ENCODE results near the gene ATN1. TPM values are rescaled to one million over a fixed set of nuclear protein-coding genes. Genes with fewer than 3 reads are reported as not detected.

ATN1 gene
- total and polyA plus RNA-seq, 9 of the 15 experiments (the other 6 are each of a cell fraction or from before 2014, with no cell fraction given): 0.15 to 49.8 (median 2.7) TPM

- Histone ChIP-seq H2AFZ (ENCODE audit: low read depth, low read length) (no peak overlapping the region), H3K9ac (ENCODE audit: insufficient read depth in 1 of 2, low read depth in 2 of 2, low read length in 2 of 2) (no peak overlapping the region), H3K9me3 (replicated peaks; ENCODE audit: control insufficient read depth, insufficient read depth, low read depth, low read length) (no peaks in the 10 kb centered on the region), H3K36me3 (ENCODE audit: control insufficient read depth, insufficient read depth, low read length) (peaks cover 5% of the 10 kb centered on the region; the same call in 1 of the 3 replicates), H3K4me3 (no peak overlapping the region), H4K20me1 (replicated peaks; ENCODE audit: control insufficient read depth, insufficient read depth, low read length) (no peaks in the 10 kb centered on the region), H3K27ac (ENCODE audit: extremely low read depth, low read depth, low read length) (no peak overlapping the region), H3K9me1 (ENCODE audit: control insufficient read depth, insufficient read depth, low read length) (peaks cover 6% of the 10 kb centered on the region), H3K27me3 (ENCODE audit: control insufficient read depth in 2 of 2, insufficient read depth in 2 of 2, low read length in 2 of 2) (no peaks in the 10 kb centered on the region), H3K4me1 (replicated peaks in 1 of 2; ENCODE audit: control insufficient read depth in 2 of 2, insufficient read depth in 2 of 2, low read length in 2 of 2) (peaks cover 12 to 40% of the 10 kb centered on the region in 2 experiments; a peak in 4 of 5 replicates), H3K4me2 (ENCODE audit: insufficient read depth, low read length) (no peak overlapping the region), H3K79me2 (ENCODE audit: control insufficient read depth, insufficient read depth, low read length) (peaks cover 19% of the 10 kb centered on the region)
- DNase-seq (ENCODE audit: extremely low read depth in 1 of 4, low spot score in 3 of 4) (no peak), ATAC-seq (no peak), FAIRE-seq (no peak)
- BruUV-seq (replicated peaks): no TSS peak
- intact Hi-C loops (cut with micrococcal nuclease) (no loop called here), in situ Hi-C loops (cut with MboI) (no loop called here)
- CTCF ChIA-PET (ENCODE audit: low intra/inter-chr PET ratio): no interaction called here
- TF ChIP-seq RBM17 (IDR thresholded peaks at IDR 0.05; ENCODE audit: borderline replicate concordance, low read depth, low read length) (no peak), ZNF277 (CRISPR knock-in tag; IDR thresholded peaks at IDR 0.05; ENCODE audit: borderline replicate concordance) (no peak), BRD9 (IDR thresholded peaks at IDR 0.05; ENCODE audit: low read depth, partially characterized antibody) (no peak), ESRRB (CRISPR knock-in tag; IDR thresholded peaks at IDR 0.05; ENCODE audit: borderline replicate concordance) (no peak), KAT7 (CRISPR knock-in tag; IDR thresholded peaks at IDR 0.05; ENCODE audit: borderline replicate concordance) (no peak), ZNF121 (CRISPR knock-in tag; conservative IDR thresholded peaks at IDR 0.05) (peak; percentile 69), ZKSCAN8 (CRISPR knock-in tag; IDR thresholded peaks at IDR 0.05) (no peak), THRB (CRISPR knock-in tag; conservative IDR thresholded peaks at IDR 0.05) (no peak), POLR2AphosphoS2 (IDR thresholded peaks at IDR 0.05; ENCODE audit: low read length) (no peak), RBM25 (IDR thresholded peaks at IDR 0.05; ENCODE audit: low read depth, low read length, severe bottlenecking) (peak; percentile 29), NBN (IDR thresholded peaks at IDR 0.05; ENCODE audit: low read depth) (no peak), TCF7 (IDR thresholded peaks at IDR 0.05; ENCODE audit: borderline replicate concordance) (no peak), ARID1B (IDR thresholded peaks at IDR 0.05) (no peak), HINFP (tag; conservative IDR thresholded peaks at IDR 0.05; ENCODE audit: low read depth) (no peak)
- WGBS (ENCODE audit: insufficient coverage, low coverage, missing lambda C conversion rate): 64% methylated on average over 14 of the region's 15 CpGs
- POLR2A ChIA-PET: interaction anchor here (0.6 to 2.2 kb wide), 7 partner anchors 13 to 49 kb away, joined by 3 to 14 read pairs (median 3); partner anchors contain the start of genes C12orf57 and RNU7-1
Measured at GRCh38 chr12:6912164-6912935, 15.4 kb upstream of the ATN1 start.

Measured in K562 (cell line).